CD4-positive, alpha-beta T cell treated with Interleukin-1 beta for 1 hour (primary cell): ENCODE results near the gene TLE6.
"Not testable (repeated sequence)": the region's sequence is repeated elsewhere in the genome, so short reads cannot be mapped to it uniquely, and the experiment has no call there.

Experiments used
- DNase-seq, 2 donors: peaks; one replicate each; pipeline ENCODE4 v3.0.0-alpha.2; 2020 to 2022

TLE6 gene

DNA sequence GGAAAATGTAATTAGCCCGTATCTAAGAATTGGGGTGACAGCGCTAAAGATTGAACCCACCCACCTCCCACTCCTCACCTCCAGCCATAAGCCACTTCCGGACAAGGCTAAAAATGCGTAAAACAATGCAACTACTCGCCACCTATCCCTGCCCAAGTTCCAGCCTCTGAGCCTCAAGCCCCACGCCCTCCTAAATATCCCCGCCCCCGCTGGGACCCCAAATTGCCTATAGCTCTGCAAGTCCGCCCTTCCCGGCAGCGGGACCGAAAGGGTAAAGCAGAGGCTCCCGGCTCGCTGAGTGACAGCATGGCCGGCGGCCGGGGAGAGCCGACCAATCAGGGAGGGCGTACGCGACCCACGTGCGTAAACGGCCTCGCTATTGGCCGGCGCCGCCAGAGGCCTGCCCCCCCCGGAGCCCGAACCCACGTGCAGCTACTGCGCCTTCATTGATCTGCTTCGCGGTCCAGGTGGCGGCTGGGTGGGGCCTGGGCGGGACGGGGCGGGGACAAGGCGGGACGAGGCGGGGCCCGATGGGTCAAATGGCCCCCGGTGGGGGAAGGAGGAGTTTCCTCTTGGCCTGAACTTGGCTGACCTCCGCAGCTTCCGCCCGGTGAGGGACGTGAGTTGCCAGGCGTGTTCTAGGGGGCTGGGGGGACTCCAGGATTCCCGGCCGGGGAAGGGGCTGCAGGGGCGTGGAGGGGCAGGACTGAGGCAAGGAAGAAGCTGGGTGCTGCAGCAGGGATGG, at the start of gene TLE6:
Gene TLE6 (plus strand): TSS at position 564 of the 745 bp plus-strand sequence. CDS start 670 bp downstream, outside the sequence.
- peak; percentile 94 to 97 for DNase-seq

DNA sequence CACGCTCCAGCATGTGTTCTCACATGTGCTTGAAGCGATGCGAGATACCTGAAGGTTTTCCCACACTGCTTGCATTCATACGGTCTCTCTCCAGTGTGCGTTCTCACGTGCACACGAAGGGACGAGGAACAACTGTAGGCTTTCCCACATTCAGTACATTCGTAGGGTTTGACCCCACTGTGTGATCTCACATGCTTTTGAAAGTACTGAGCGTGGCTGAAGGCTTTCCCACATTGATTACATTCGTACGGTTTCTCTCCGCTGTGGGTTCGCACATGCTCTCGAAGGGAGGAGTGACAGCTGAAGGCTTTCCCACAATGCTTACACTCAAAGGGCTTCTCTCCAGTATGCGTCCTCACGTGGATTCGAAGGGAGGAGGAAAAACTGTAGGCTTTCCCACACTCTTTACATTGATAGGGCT, 43.9 kb upstream of the TLE6 start:
- DNase-seq = no peak

DNA sequence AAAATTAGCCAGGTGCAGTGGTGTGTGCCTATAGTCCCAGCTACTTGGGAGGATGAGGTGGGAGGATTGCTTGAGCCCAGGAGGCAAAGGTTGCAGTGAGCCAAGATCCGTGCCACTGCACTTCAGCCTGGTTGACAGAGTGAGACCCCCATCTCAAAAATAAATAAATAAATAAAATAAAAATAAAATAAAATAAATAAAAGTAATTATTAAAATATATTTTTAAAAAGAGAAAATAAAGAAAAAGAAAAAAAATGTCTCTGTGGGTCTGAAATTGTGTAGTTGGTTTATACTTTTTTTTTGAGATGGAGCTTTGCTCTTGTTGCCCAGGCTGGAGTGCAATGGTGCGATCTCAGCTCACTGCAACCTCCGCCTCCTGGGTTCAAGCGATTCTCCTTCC, 41.5 kb upstream of the TLE6 start:
- not testable (repeated sequence) for DNase-seq

DNA sequence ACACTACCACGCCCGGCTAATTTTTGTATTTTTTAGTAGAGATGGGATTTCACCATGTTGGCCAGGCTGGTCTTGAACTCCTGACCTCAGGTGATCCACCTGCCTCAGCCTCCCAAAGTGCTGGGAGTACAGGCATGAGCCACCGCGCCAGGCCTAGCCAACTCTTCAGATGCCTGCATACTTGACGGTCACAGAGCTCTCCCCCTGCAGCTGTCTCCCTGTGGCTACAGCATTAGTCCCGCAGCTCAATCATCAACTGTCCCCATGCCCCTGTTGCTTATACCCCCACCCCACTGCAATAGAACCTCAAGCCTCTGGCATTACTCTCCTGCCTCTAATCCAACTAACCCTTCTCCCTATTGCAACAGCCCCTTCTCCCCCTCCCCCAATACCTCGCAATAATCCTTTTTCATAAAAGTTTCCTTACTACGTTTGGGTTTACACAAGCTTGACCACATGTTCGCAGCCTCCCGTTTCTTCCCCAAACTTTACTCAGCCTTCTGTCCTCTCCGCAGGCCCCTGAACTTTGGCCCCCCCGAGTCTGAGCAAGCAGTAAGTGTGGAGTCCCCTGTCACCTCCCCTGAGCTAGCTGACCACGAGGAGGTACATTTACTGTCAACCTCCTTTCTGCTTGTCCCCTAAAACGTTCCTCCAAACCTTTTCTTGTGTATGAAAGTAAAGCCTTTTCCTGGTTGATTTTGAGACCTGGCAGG, 34.3 kb upstream of the TLE6 start:
- no peak for DNase-seq

DNA sequence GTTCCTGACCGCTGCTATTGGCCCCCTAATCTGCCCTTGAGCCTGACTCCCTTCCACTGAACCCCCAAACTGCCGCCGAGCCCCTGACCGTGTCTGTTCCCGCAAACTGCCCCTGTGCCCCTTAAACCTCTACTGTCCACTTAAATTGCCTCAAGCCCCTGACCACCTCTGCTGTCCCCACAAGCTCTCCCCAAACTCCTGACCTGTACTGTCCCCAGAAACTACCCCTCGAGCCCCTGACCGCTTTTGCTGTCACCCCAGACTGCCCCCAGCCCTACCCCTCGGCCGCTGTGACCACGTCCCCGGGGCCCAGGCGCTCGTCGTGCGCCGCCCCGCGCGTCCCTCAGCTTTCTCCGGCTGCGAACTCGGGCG, 33.0 kb upstream of the TLE6 start:
- DNase-seq = no peak

DNA sequence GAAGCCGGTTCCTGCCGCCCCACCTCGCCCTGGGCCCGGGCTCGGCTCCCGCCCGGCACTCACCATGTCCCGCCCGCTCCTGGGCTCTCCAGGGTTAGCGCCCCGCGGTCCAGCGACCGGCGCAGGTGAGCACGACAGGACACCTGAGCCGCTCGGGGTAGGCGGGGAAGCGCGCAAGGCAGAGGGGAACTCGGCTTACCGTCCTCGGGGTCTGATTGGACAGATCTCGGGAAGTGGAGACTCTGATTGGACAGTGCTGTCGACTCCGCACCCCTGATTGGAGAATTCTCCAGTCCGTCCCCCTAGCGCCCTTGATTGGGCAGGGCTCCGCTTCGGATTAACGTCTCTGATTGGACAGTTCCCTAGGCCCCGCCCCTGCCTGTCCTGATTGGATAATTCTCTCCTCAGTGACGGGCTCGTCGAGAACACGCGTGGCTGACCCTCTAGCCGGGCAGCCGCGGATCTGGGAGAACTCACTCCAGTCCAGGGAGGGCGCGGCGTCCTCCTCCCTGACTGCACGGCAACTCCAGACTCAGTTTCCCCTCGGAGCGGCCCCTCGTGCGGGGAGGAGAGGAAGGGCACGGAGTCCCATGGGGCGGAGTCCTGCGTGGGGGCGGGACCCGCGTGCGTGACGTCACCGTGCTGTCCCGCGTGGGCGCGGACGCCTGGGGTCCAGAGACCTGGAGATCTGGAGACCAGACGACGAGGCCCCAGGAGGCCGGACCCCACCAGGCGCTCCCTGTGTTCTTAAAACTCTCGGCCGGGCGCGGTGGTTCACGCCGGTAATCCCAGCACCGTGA, 32.4 kb upstream of the TLE6 start, which contains the start of gene ZNF77:
Gene ZNF77 (minus strand): TSS at position 197 of the 800 bp plus-strand sequence. CDS start 131 bp downstream, at position 66.
- DNase-seq = peak; percentile 98 to 99

DNA sequence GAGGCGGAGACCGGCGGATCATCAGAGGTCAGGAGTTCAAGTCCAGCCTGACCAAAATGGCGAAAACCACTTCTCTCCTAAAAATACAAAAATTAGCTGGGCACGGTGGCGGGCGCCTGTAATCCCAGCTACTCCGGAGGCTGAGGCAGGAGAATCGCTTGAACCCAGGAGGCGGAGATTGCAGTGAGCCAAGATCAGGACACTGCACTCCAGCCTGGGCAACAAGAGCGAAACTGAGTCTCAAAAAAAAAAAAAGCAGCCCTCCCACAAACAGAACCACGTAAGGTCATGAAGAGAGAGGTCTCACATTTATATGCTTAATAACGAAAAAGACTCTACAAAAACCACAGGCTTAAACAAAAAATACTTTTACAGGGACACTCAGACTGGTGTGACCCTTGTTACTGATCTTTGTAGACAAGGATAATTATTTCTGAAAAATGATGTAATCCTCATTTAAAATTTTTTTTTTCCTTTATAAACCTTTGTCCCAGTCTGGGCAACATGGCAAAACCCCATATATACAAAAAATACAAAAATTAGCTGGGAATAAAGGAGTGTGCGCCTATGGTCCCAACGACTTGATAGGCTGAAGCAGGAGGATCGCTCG, 31.7 kb upstream of the TLE6 start:
- DNase-seq = no peak

DNA sequence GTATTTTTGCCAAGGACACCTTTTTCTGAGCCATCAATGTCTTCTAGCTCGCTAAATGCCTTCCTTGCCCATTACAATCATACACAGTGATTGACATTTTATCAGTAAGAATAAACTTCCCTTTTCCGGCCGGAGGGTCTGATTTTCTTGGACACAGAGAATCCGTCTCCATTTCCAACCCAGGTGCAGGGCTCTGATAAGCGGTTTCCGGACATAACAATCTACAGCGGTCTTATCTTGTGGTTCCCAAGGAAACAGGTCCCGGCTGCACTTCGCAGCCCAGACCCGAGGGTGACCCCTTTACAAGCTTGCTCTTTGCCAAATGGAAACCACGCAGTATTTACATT, 27.5 kb upstream of the TLE6 start:
- DNase-seq = no peak

DNA sequence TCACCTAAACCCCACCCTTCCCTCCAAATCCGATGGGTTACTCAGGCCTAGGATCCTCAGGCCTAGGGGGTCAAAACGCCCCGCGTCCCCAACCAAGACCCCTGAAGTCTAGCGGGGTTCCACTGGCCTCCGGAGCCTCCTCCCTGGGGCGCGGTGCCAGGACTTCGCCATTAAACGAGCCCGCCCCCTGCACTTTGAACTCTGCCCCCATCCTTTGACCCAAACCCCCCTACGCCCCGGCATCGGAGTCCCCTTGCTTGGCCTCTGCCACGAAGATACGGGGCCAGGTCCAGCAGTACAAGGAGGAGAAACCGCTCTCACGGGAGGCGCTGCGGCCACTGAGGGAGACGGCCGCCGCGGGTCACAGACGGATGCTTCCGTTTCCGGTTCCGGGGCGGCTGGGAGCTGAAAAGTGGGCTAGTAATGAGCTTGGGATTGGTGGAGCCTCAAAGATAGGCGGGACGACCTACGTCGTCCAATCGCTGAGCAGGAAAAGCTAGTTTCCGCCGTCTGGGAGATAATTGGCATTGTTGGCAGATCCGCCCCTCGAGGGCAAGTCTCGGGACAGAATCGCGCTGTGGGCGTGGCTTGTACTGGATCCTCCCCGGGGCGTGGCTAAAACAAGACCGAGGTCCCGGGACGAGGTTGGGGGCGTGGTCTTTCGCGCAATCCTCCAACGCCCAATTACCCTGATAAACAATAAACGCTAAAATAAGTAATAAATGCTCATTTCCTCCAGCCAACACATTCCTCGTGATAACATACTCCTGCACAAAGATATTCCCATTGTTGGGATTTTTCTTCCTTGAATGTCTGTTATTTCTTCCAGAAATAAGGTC, 26.9 kb upstream of the TLE6 start:
- DNase-seq = peak; percentile 100

DNA sequence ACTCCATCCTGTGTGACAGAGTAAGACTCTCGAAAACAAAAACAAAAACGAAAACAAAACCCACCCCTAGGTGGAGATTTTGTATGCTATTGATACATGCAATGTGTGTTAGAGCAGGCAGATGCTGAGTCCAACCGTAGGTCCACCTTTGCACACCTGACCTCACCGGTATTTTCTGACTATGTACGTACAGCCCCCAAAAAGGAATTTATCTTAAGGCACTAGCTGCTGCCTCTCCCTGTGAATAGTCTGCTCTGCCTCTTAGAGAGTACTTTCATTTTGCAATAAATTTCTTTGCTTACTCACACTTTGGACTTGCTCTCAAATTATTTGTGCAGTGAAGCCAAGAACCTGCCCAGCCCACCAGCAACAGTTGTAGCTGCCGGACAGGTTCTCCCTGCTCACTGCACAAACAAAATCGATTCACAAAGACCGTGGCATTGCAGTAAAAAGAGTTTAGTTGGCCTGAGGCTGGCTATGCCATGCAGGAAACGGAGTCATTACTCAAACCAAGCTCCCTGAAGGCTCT, 24.3 kb upstream of the TLE6 start:
- DNase-seq = no peak

DNA sequence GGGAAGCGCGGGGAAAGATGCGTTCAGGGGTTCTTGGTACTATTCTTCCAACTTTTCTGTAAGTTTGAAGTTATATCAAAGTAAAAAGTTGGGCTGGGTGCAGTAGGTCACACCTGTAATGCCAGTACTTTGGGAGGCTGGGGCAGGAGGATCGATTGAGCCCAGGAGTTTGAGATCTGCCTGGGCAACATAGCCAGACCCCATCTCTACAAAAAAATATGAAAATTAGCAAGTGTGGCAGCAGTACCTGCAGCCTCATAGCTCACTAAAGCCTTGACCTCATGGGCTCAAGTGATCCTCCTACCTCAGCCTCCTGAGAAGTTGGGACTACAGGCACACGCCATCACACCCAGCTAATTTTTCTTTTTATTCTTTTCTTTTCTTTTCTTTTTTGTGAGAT, 20.2 kb upstream of the TLE6 start:
- DNase-seq = no peak

DNA sequence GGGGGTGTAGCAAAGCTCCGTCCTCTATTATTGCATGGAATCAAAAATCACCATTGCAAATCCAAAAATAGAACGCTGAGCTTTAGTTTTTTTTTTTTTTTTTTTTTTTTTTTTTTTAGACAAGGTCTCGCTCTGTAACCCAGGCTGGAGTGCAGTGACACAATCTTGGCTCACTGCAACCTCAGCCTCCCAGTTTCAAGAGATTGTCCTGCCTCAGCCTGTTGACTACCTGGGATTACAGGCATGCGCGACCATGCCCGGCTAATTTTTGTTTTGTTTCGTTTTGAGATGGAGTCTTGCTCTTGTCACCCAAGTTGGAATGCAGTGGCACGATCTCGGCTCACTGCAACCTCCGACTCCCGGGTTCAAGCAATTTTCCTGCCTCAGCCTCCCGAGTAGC, 17.2 kb upstream of the TLE6 start:
- no peak for DNase-seq

DNA sequence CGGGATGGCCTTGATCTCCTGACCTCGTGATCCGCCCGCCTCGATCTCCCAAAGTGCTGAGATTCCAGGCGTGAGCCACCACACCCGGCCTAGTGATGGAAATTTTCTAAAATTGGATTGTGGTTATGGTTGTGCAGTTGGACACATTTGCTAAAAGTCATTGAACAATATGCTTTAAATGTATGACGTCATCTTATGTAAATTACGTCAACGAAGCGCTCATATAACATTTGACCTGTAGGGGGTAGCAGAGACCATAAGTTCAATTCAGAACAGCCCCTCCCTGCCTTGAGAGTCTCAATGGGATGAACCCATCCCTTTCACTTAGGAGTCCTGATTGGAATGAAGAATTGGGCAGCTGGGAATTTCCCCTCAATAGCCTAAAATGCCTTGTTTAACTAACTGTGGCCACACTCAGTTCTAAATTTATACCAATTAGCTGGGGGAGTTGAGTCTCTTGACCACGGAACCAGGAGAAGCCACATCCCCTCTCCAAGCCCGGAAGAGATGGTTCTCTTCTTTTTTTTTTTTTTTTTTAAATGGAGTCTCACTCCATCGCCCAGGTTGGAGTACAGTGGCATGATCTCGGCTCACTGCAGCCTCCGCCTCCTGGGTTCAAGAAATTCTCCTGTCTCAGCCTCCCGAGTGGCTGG, 15.2 kb upstream of the TLE6 start:
- DNase-seq = peak; percentile 50 to 84

DNA sequence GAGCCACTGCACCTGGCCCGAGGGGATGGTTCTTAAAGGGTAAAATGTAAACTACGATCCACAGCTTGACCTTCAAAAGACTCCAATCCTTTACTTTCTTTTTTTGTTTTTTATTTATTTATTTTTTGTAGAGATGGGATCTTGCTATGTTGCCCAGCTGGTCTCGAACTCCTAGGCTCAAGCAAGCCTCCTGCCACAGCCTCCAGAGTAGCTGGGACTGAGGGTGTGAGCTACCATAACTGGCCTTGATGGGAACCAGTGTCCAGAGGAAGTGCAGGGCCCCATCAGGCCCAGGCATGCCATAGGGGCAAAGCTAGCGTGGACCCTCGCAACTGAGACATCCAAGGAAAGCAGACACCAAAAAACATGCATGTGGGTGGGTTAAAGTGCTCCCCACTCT, 14.2 kb upstream of the TLE6 start:
- no peak for DNase-seq

DNA sequence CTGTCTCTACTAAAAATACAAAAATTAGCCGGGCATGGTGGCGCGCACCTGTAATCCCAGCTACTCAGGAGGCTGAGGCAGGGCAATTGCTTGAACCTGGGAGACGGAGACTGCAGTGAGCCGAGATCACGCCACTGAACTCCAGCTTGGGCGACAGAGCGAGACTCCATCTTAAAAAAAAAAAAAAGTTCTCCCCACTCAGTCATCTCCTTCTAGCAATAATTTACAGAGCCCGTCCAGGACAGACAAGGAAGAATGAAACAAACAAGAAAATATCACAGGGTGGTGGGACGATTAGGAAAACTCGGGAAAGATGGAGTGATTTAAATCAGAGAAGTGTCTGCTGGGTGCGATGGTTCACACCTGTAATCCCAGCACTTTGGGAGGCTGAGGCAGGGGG, 13.7 kb upstream of the TLE6 start:
- not testable (repeated sequence) for DNase-seq

DNA sequence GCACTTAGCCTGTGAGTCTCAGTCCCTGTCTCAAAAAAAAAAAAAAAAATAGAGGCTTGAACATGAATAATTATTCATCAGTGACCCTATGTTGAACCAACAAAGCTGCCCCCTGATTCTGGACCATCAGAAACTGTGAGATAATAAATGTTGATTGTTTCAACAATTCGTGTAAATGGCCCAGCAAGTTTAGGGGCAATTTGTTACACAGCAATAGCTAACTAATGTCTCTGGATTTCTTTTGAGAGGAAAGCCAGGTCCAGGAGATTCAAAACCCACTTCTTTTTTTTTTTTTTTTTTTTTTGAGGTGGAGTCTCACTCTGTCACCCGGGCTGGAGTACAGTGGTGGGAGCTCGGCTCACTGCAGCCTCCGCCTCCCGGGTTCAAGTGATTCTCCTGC, 12.5 kb upstream of the TLE6 start:
- no peak for DNase-seq

DNA sequence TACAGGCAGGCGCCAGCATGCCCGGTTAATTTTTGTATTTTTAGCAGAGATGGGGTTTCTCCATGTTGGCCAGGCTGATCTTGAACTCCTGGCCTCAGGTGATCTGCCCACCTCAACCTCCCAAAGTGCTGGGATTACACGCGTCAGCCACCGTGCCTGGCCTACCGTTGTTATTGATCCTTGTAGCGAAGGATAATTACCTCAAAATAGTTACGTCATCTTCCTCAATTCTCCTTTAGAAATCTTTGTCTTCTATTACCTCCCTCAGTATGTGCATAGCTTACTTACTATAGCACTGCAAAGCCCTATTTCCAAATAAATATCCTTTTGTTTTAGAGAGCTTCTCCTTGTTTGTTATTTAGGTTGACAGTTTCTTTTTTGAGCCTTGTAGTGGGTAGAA, 9.4 kb upstream of the TLE6 start:
- no peak for DNase-seq

DNA sequence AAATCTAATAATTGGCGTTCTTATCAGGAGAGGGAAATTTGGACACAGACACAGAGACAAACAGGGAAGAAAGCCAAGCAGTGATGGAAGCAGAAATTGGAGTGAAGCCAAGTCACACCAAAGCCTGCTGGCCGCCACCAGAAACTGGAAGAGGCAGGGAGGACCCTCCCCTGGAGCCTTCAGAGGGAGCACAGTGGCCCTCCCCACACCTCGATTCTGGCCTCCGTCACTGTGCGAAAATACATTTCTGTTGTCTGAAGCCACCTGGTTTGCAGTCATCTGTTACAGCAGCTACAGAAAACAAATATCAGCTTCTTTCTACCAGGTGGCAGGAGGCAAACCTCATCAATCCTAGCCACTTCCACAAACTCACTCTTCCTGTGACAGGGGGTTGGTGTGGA, 8.3 kb upstream of the TLE6 start:
- DNase-seq = peak in 1 of 2 donors; percentile 5

DNA sequence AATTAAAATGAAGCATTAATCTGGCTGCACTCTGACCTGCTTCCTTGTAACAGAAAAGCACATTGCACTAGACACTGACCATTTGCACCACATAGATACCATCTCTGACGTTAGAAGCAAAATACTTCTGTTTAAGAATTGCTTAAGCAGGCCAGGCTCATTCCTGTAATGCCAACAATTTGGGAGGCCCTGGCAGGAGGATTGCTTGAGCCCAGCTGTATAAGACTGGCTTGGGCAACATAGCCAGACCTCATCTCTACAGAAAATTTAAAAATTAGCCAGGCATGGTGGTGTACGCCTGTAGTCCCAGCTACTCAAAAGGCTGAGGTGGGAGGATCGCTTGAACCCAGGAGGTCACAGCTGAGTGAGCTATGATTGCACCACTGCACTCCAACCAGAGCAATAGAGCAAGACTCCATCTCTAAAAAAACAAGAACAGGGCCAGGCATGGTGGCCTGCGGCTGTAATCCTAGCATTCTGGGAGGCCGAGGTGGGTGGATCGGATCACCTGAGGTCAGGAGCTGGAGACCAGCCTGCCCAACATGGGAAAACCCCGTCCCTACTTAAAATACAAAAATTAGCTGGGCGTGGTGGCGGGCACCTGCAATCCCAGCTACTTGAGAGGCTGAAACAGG, 7.0 kb upstream of the TLE6 start:
- no peak for DNase-seq

DNA sequence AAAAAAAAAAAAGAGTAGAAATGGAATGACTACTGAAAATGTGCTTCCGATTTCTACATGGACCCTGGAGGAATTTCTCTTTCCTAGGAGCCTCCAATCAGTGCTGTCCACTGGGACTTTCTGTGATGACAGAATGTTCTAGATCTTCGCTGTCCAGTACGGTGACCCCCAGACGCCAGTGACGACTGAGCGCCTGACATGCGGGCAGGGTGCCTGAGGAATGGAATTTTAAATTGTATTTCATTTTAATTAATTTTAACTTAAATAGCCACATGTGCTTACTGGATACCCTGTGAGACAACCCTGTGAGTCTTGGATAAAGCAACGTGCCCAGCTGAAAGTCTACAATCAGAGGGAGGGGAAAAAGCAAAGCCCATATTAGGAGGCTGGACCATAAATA, 4.1 kb upstream of the TLE6 start:
- DNase-seq = no peak
